Prostate gland (tissue), 2 donors: Measurements from ENCODE around the gene KCNQ5.

ENCODE experiments used
- CTCF ChIP-seq, 4 experiments: fragments of 200-600 bp in 2 of 4; fragments of 450-650 bp in 2 of 4; sonication (generic) in 2 of 4; IDR thresholded peaks; 1 replicate in 3 of 4; 2 replicates in 1 of 4; pipeline ENCODE4 v1.5.1; 2016 to 2019; ENCODE audit warnings: antibody characterized with exemption in 4 of 4, mild to moderate bottlenecking in 2 of 4, moderate library complexity in 2 of 4
- POLR2A ChIP-seq: fragments of 450-650 bp; IDR thresholded peaks from one replicate; pipeline ENCODE4 v1.6.1; 2016; ENCODE audit warnings: antibody characterized with exemption, mild to moderate bottlenecking
- POLR2AphosphoS5 ChIP-seq: sonication (generic); formaldehyde crosslinking; IDR thresholded peaks from one replicate; pipeline ENCODE4 v1.6.1; 2017; ENCODE audit warnings: antibody characterized with exemption

- no peak for TF ChIP-seq CTCF (IDR thresholded peaks at IDR 0.05)
- no peak for TF ChIP-seq POLR2A
- TF ChIP-seq POLR2AphosphoS5, result no peak
Observed at GRCh38 chr6:72873433-72873832, 251.6 kb downstream of the KCNQ5 start.
